Measurements from ENCODE around the gene MCUB.

- TF ChIP-seq, protein P1, sequence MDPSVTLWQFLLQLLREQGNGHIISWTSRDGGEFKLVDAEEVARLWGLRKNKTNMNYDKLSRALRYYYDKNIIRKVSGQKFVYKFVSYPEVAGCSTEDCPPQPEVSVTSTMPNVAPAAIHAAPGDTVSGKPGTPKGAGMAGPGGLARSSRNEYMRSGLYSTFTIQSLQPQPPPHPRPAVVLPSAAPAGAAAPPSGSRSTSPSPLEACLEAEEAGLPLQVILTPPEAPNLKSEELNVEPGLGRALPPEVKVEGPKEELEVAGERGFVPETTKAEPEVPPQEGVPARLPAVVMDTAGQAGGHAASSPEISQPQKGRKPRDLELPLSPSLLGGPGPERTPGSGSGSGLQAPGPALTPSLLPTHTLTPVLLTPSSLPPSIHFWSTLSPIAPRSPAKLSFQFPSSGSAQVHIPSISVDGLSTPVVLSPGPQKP (CRISPR knock-in tag; IDR thresholded peaks at IDR 0.05), result no peak
- TF ChIP-seq EGR1 (conservative IDR thresholded peaks at IDR 0.05) (no peak), CEBPB (tag; IDR thresholded peaks at IDR 0.05) (no peak), HNRNPK (IDR thresholded peaks at IDR 0.05; ENCODE audit: low read depth, low read length, poor library complexity, severe bottlenecking) (no peak), ZNF217 (CRISPR knock-in tag; IDR thresholded peaks at IDR 0.05) (no peak), DPF2 (IDR thresholded peaks at IDR 0.05) (no peak), NFE2L1 (tag; IDR thresholded peaks at IDR 0.05; ENCODE audit: borderline replicate concordance, low read depth) (no peak), EZH2 (IDR thresholded peaks at IDR 0.05; ENCODE audit: borderline replicate concordance, low read depth, low read length) (no peak), ZNF41 (CRISPR knock-in tag; conservative IDR thresholded peaks at IDR 0.05) (no peak), ZNF143 (CRISPR knock-in tag; IDR thresholded peaks at IDR 0.05) (no peak), ELF4 (CRISPR knock-in tag; IDR thresholded peaks at IDR 0.05) (no peak)
Measured at GRCh38 chr4:109665783-109666485, 105.9 kb downstream of the MCUB start.
